HEK293T (cell line): ENCODE data around the gene UFSP1.

Experiments
- BHLHE40 ChIP-seq: fragments of 450-650 bp; IDR thresholded peaks from 2 replicates; pipeline ENCODE4 v1.6.1; 2016; ENCODE audit warnings: mild to moderate bottlenecking, moderate library complexity, borderline replicate concordance
- NFRKB ChIP-seq: fragments of 450-650 bp; IDR thresholded peaks from 2 replicates; pipeline ENCODE4 v1.6.1; 2016; ENCODE audit warnings: mild to moderate bottlenecking, moderate library complexity

GRCh38 chr7:100855515-100855914 is 34.0 kb downstream of the UFSP1 start:
- TF ChIP-seq NFRKB (no peak), BHLHE40 (no peak)
